Islet precursor cell (in vitro differentiated cells): ENCODE measurements around the gene CARD11.

Experiments used
- DNase-seq: peaks from one replicate; pipeline ENCODE4 v3.0.0-alpha.2; 2018

CARD11 gene

DNA sequence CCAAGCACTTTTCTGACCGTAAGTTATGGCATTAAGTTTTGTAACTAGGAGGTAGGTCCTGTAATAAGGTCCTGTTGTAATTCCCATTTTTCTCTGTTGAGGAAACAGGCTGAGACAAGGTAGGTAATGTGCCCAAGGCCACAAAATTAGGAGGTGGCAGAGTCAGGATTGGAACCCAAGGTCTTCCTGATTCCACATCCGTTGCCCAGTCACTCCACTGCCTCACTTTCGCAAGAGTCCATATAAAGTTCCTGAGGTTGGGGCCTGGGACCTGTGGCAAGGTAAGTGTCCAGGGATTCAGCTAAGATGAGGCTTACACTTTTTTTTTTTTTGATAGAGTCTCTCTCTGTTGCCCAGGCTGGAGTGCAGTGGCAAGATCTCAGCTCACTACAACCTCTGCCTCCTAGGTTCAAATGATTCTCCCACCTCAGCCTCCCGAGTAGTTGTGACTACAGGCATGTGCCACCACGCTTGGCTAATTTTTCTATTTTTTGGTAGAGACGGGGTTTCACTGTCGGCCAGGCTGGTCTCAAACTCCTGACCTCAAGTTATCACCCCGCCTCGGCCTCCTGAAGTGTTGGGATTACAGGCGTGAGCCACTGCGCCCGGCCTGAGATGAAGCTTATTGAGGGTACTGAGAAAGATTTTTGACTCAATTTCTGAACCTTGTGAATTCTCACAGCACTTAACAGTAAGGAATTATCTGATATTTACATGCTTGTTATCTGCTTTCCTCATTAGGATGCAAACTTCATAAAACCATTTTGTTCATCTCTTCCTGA is 179.3 kb downstream of the CARD11 start:
- DNase-seq: no peak

DNA sequence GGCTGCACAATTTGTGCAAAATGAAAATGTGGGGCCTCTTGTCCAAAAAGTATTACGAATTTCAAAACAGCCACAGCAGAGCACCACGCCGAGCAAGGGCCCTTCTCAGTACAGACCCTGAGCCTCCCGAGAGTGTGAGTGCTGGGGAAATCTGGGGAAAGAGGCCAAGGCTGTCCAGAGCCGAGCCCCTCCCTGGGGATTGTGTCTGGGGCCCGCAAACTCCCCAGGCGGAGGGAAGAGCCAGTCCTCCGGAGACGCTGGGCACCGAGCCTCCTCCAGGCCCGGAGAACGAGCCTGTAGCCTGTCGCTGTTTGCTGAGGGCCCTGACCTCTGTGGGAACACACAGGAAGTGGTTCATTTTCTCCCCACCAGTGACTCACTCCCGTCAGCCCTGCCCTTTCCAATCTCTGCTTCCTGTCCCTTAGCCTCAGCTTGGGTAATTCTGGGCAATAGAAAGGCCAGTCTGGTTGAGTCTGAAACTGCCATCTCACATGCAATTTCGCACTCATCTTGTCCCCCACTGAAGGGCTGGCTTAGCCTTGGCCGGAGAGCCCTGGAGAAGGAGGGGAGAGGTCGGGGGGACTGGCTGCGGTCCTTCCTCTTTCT is 180.1 kb downstream of the CARD11 start:
- peak; percentile 95 for DNase-seq

DNA sequence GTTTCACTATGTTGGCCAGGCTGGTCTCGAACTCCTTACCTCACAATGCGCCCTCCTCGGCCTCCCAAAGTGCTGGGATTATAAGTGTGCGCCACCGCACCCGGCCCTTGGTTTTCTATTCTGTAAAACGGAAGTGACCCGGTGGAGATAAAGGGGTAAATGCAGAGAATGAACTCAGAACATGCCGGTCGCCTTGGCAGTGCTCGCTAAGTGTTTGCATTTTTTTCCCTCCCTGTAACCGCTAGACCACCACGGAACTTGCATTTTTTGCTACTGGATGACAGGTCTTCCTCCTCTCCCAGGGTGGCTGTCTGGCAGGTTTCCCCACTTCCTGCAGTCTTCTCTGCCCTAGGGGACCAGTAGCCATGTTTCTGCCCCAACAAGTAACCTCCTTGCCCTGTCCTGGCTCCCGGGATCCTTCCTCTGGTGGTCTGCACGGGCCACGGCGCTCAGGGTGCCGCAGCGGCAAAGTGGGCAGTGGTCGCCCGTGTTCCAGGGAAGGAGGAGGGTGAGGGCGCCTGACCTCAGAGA is 180.8 kb downstream of the CARD11 start:
- peak; percentile 70 for DNase-seq

DNA sequence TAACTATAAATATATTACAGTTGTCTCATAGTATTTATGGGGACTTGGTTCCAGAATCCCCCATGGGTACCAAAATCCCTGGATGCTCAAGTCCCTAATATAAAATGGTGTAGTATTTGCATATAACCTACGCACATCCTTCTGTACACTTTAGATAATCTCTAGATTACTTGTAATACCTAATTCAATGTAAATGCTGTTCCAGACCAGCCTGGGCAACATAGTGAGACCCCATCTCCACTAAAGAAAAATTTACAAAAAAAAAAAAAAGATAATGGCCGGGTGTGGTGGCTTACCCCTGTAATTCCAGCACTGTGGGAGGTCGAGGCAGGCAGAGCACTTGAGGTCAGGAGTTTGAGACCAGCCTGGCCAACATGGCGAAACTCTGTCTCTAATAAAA is 182.2 kb downstream of the CARD11 start:
- no peak for DNase-seq

DNA sequence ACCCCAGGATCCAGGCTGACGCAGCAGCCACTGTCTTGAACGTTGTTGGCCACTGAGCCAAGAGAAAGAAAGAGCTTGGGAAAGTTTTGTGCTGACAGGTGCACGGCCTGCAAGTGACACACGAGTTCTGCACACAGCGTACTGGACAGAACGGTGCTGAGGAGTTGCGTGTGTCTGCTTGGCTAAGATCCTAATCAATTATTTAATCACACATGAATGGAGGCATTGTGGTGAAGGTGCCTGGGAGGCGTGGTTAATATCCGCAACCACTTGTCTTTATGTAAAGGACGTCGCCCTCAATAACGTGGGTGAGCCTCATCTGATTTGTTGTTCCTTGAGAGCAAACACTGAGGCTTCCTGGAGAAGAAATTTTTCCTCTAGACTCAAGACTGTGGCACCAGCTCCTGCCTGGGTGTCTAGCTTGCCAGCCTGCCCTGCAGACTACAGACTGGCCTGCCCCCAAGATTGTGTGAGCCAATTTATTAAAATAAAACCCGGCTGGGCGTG is 183.0 kb downstream of the CARD11 start:
- DNase-seq: no peak

DNA sequence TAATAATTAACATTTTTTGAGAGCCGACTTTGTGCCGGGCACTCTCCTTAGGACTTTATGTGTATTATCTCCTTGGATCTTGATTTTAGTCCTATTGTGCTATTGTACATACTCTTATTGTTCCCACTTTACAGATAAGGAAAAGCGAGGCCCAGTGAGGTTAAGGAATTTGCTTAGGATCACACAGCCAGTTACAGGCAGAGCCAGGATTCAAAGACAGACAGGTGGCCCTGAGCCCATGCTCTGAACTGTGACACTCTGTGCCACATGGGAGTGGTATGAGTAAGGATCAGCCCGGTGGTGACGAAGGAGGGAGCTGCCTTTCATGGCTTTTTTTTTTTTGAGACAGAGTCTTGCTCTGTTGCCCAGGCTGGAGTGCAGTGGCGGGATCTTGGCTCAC is 183.7 kb downstream of the CARD11 start:
- DNase-seq: no peak

DNA sequence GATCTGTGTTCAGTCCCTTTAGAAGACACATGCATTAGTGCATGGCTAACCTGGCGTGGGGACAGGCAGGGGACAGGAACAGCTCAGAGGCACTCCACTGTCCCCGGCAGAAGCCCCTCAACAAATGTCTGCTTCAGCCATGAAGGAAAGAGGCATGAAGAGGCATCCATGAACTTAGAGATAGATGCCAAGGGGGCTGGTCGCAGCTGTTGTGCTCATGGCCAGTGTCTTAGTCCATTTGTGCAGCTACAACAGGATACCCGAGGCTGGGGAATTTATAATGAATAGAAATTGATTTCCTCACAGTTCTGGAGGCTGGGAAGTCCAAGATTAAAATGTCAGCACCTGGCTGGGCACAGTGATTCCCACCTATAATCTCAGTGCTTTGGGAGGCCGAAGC is 185.0 kb downstream of the CARD11 start:
- DNase-seq: no peak

DNA sequence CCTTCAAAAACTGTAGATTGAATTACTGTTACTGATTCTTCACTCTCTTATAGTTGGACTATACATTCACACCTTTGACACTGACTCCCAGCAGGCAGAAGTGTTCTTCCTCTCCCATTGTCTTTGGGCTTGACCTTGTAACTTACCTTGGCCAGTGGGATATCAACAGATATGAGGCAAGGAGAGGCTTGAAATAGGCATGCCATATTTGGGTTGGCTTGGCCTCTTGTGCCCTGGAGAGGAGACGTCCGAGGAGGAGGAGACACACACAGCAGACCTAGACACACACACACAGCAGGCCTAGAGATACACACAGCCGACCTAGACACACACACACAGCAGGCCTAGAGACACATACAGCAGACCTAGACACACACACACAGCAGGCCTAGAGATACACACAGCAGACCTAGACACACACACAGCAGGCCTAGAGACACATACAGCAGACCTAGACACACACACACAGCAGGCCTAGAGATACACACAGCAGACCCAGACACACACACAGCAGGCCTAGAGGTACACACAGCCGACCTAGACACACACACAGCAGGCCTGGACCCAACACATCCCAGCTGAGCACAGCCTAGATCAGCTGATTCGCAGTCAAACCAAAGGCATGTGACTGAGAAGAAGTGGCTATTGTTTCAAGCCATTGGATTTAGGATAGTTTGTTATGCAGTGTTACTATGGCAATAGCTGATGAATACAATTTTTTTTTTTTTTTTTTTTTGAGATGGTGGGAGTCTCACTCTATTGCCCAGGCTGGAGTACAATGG is 187.1 kb downstream of the CARD11 start:
- no peak for DNase-seq
